ENCODE results near the gene POC1A.
A peak's percentile ranks its signal among the peaks of the same experiment; 100 is the strongest.

Gene POC1A

GRCh38 chr3:52063026-52063723 is 91.0 kb downstream of the POC1A start:
- no peak for DNase-seq (ENCODE audit: low spot score)

- no peak for DNase-seq (ENCODE audit: low spot score)
Observed at GRCh38 chr3:52062505-52062904, 91.7 kb downstream of the POC1A start.

- DNase-seq (ENCODE audit: low spot score): no peak
Observed at GRCh38 chr3:52061121-52061910, 92.9 kb downstream of the POC1A start.

GRCh38 chr3:52059781-52060180 is 94.4 kb downstream of the POC1A start:
- no peak for DNase-seq (ENCODE audit: low spot score)

- DNase-seq (ENCODE audit: low spot score): no peak
Observed at GRCh38 chr3:52057812-52058495, 96.3 kb downstream of the POC1A start.

GRCh38 chr3:52056968-52057811 is 97.0 kb downstream of the POC1A start:
- peak; percentile 99 for DNase-seq (ENCODE audit: low spot score)

- DNase-seq (ENCODE audit: low spot score): peak; percentile 83
Observed at GRCh38 chr3:52056521-52056967, 97.7 kb downstream of the POC1A start, which contains the start of gene DUSP7. Gene DUSP7, minus strand, starts transcription at chr3:52056571. Its CDS starts 205 bp downstream, at chr3:52056366.

- DNase-seq (ENCODE audit: low spot score): peak; percentile 78
Observed at GRCh38 chr3:52055537-52056351, 98.5 kb downstream of the POC1A start.

GRCh38 chr3:52054661-52055511 is 99.3 kb downstream of the POC1A start:
- peak; percentile 76 for DNase-seq (ENCODE audit: low spot score)

- DNase-seq (ENCODE audit: low spot score): no peak
Observed at GRCh38 chr3:52053307-52054304, 100.6 kb downstream of the POC1A start.

- DNase-seq (ENCODE audit: low spot score): peak; percentile 82
Observed at GRCh38 chr3:52052831-52053306, 101.4 kb downstream of the POC1A start.

- DNase-seq (ENCODE audit: low spot score): no peak
Observed at GRCh38 chr3:52051444-52051843, 102.8 kb downstream of the POC1A start.

GRCh38 chr3:52050571-52050970 is 103.7 kb downstream of the POC1A start:
- DNase-seq (ENCODE audit: low spot score): no peak

- no peak for DNase-seq (ENCODE audit: low spot score)
Observed at GRCh38 chr3:52049503-52049902, 104.7 kb downstream of the POC1A start.

- DNase-seq (ENCODE audit: low spot score): no peak
Observed at GRCh38 chr3:52047295-52047960, 106.8 kb downstream of the POC1A start.

- DNase-seq (ENCODE audit: low spot score): no peak
Observed at GRCh38 chr3:52046902-52047239, 107.4 kb downstream of the POC1A start.

- DNase-seq (ENCODE audit: low spot score): no peak
Observed at GRCh38 chr3:52046186-52046901, 107.9 kb downstream of the POC1A start.
